Bronchial epithelial cell (primary cell): Measurements from ENCODE around the gene UBE2O. TPM values are rescaled to one million over a fixed set of nuclear protein-coding genes. Genes with fewer than 3 reads are reported as not detected.

ENCODE experiments used
- DNase-seq: peaks from one replicate; pipeline ENCODE4 v3.0.0-alpha.2; 2010; ENCODE audit warnings: low read depth
- FAIRE-seq: peaks from 2 replicates; lab custom pipeline; 2011; peaks lifted over from hg19 to GRCh38; lab: Jason Lieb, UNC
- H3K27me3 ChIP-seq: 2 replicates; pipeline ENCODE4 v1.5.1; 2011; ENCODE audit warnings: low read length; ENCODE audit not compliant: control insufficient read depth, insufficient read depth
- H3K36me3 ChIP-seq: 2 replicates; pipeline ENCODE4 v1.5.1; 2011; ENCODE audit warnings: low read length; ENCODE audit not compliant: control insufficient read depth, insufficient read depth
- H3K4me3 ChIP-seq: 2 replicates; pipeline ENCODE4 v1.5.1; 2011; ENCODE audit warnings: mild to moderate bottlenecking, low read depth, low read length, control low read depth
- total RNA-seq: library from RNA; depleted of rRNA; stranded (reverse); fragments of >200 nt; gene quantifications from 2 replicates; pipeline ENCODE4 v1.2.1, GENCODE V29; 2014
- TF ChIP-seq, protein P1 (sequence below): IDR thresholded peaks from 2 replicates; pipeline ENCODE4 v1.5.1; 2011; ENCODE audit warnings: mild to moderate bottlenecking, moderate library complexity, low read length, control low read depth, inconsistent platforms; ENCODE audit not compliant: insufficient read depth, severe bottlenecking

The UBE2O gene
- total RNA-seq, 1 donor from 2014 or later, result 15.8 TPM

DNA sequence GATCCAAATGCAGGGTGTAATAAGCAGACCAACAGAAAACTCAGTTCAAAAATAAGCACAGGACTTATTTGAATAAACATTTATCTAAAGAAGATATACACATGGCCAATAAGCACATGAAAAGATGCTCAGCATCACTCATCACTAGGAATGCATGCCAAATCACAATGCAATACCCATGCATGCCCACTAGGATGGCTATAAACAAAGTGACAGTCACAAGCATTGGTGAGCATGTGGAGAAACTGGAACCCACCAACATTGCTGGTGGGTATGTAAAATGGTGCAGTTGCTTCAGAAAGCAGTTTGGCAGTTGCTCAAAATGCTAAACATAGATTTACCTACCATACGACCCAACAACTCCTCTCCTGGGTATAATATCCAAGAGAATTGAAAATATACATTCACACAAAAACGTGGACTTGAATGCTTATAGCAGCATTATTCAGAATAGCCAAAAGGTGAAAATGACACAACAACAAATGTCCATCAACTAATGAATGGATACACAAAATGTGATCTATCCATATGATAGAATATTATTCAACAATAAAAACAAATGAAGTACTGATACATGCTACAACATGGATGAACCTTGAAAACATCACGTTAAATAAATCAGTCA lies 20.1 kb downstream of the UBE2O start:
- FAIRE-seq (no peak), DNase-seq (peak; percentile 40)
- Histone ChIP-seq H3K36me3 (no peaks in the 10 kb centered on the region), H3K27me3 (no peaks in the 10 kb centered on the region), H3K4me3 (no peak overlapping the region)
- TF ChIP-seq, protein P1, sequence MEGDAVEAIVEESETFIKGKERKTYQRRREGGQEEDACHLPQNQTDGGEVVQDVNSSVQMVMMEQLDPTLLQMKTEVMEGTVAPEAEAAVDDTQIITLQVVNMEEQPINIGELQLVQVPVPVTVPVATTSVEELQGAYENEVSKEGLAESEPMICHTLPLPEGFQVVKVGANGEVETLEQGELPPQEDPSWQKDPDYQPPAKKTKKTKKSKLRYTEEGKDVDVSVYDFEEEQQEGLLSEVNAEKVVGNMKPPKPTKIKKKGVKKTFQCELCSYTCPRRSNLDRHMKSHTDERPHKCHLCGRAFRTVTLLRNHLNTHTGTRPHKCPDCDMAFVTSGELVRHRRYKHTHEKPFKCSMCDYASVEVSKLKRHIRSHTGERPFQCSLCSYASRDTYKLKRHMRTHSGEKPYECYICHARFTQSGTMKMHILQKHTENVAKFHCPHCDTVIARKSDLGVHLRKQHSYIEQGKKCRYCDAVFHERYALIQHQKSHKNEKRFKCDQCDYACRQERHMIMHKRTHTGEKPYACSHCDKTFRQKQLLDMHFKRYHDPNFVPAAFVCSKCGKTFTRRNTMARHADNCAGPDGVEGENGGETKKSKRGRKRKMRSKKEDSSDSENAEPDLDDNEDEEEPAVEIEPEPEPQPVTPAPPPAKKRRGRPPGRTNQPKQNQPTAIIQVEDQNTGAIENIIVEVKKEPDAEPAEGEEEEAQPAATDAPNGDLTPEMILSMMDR, result peak; percentile 51

DNA sequence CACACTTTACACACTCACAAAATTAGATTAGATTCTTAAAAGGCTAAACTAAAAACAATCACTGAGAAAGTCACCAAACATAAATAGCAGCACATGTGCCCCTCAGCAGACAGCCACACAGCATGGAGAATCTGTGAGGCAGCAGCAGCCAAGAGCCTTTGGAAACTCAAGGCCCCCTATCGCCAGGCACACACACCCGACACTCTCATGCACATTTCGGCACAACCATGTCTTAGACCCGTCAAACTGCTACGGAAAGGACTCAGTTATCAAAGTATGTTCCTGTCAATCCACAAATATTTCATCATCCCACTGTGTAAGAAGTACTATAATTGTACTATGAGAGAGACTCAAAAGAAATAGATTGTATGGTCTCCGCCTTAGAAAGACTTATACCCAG lies 20.9 kb downstream of the UBE2O start:
- Histone ChIP-seq H3K27me3 (no peaks in the 10 kb centered on the region), H3K36me3 (no peaks in the 10 kb centered on the region), H3K4me3 (no peak overlapping the region)
- TF ChIP-seq, protein P1, result no peak
- DNase-seq (no peak), FAIRE-seq (no peak)

DNA sequence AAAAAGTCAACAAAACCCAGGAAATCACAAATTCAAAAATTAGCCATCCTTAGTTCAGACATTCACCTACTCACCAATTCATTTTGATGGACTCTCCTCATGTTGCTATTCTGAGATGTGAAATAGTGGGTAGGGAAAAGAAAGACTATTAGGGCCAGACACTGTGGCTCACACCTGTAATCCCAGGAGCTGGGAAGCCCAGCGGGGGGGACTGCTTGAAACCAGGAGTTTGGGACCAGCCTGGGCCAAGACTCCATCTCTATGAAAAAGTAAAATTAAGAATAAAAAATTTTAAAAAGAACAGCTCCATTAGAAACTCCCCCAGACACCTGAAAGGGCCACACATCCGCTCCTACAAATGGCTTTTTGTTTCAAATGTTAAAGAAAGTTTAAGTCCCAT lies 21.4 kb downstream of the UBE2O start:
- TF ChIP-seq, protein P1, result no peak
- no peak for DNase-seq
- Histone ChIP-seq H3K27me3 (no peaks in the 10 kb centered on the region), H3K4me3 (no peak overlapping the region), H3K36me3 (no peaks in the 10 kb centered on the region)
- no peak for FAIRE-seq

DNA sequence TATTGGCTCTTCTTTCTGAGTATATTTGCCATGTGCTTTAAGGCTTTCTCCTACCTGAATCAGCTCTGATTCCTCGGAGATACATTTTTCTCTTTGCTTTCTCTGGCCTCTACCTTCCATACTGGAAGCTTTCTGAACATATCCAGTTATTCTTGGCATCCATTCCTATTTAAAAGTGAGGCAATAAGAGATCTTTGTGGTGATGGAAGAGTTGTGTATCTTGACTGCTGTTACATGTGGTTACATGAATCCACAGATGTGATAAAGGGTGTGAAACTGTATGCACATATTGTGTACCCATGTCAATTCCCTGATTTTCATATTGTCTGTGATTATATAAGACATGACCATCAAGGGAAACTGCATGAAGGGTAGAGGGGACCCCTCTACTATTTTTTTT lies 24.4 kb downstream of the UBE2O start:
- FAIRE-seq (no peak), DNase-seq (no peak)
- H3K36me3 ChIP-seq, result no peaks in the 10 kb centered on the region
- no peaks in the 10 kb centered on the region for H3K27me3 ChIP-seq
- TF ChIP-seq, protein P1, result no peak
- no peak overlapping the region for H3K4me3 ChIP-seq

DNA sequence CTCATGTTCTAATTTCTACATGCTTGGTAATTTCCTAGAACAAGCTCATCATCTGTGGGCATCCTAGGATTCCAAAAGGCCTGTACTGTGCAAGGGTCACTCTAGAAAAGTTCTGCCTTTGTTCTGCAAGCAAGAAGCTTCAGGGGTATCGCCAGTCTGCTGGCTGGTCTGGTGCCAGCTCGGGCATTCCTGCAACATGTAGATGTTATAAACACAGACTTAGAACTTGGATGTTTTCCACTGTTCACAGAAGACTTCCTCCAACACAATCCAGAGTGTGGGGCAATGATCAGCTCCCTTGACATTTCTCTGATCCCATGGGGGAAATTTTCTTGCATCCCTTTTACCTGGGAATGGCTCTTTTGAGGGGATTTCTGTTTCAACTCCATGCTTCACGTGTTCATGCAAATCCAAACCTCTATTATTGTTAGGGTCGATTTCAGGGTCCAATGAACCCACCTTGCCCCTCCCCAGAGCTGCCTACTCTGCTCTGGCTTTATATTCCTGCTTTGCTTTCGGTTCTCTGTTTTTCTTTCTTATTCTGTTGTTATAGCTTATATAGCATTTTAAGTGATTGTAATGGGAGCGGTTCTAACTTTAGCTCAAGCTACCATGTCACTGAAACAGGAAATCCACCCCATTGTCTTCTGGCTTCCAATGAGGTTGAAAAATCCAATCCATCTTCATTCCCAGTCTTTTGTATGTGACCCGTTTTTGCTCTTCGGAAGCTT lies 25.3 kb downstream of the UBE2O start:
- Histone ChIP-seq H3K27me3 (no peaks in the 10 kb centered on the region), H3K4me3 (no peak overlapping the region), H3K36me3 (peaks cover 2% of the 10 kb centered on the region)
- DNase-seq (no peak), FAIRE-seq (no peak)
- TF ChIP-seq, protein P1, result no peak
